GM19351 (cell line): ENCODE data around the gene HLA-F.

ENCODE experiments used
- ATAC-seq: cut with Tn5 transposase; IDR thresholded peaks from one replicate; pipeline ENCODE4 v1.9.1; 2021; ENCODE audit warnings: mild to moderate bottlenecking, moderate library complexity; ENCODE audit not compliant: unreplicated experiment

Gene HLA-F

DNA sequence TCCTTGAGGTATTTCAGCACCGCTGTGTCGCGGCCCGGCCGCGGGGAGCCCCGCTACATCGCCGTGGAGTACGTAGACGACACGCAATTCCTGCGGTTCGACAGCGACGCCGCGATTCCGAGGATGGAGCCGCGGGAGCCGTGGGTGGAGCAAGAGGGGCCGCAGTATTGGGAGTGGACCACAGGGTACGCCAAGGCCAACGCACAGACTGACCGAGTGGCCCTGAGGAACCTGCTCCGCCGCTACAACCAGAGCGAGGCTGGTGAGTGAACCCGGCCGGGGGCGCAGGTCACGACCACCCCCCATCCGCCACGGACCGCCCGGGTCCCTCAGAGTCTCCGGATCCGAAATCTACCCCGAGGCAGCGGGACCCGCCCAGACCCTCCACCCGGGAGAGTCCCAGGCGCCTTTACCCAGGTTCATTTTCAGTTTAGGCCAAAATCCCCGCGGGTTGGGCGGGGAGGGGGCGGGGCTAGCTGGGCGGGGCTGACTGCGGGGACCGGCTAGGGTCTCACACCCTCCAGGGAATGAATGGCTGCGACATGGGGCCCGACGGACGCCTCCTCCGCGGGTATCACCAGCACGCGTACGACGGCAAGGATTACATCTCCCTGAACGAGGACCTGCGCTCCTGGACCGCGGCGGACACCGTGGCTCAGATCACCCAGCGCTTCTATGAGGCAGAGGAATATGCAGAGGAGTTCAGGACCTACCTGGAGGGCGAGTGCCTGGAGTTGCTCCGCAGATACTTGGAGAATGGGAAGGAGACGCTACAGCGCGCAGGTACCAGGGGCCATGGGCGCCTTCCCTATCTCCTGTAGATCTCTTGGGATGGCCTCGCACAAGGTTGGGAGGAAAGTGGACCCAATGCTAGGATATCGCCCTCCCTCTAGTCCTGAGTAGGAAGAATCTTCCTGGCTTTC, 693 bp downstream of the HLA-F start:
- peak; percentile 52 for ATAC-seq

- ATAC-seq = no peak
Measured at GRCh38 chr6:29724937-29725869, 2.0 kb downstream of the HLA-F start.

DNA sequence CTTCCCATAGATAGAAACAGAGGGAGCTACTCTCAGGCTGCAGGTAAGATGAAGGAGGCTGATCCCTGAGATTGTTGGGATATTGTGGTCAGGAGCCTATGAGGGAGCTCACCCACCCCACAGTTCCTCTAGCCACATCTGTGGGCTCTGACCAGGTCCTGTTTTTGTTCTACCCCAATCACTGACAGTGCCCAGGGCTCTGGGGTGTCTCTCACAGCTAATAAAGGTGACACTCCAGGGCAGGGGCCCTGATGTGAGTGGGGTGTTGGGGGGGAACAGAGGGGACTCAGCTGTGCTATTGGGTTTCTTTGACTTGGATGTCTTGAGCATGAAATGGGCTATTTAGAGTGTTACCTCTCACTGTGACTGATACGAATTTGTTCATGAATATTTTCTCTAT, 2.8 kb downstream of the HLA-F start:
- no peak for ATAC-seq

DNA sequence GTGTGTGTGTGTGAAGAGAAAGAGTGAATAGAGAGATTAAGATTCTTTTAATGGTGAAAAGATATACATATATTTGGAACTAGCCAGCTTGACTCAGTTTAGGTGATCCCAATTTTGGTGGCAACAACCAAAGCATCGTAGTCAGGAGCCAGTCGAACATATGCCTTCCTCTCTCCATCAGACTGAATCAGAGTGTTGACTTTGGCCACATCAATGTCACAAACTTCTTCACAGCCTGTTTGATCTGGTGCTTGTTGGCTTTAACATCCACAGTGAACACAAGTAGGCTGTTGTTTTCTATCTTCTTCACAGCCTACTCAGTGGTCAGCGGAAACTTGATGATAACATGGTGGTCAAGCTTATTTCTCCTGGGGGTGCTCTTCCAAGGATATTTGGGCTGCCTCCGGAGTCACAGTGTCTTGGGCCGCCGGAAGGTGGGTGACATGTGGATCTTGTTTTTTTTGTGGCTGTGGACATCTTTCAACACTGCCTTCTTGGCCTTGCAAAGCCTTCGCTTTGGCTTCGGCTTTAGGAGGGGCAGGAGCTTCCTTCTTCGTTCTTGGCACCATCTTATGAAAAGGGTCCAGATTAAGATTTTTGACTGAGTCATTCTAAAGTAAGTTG, 3.4 kb downstream of the HLA-F start:
- no peak for ATAC-seq

- no peak for ATAC-seq
Measured at GRCh38 chr6:29727637-29728036, 4.4 kb downstream of the HLA-F start.

DNA sequence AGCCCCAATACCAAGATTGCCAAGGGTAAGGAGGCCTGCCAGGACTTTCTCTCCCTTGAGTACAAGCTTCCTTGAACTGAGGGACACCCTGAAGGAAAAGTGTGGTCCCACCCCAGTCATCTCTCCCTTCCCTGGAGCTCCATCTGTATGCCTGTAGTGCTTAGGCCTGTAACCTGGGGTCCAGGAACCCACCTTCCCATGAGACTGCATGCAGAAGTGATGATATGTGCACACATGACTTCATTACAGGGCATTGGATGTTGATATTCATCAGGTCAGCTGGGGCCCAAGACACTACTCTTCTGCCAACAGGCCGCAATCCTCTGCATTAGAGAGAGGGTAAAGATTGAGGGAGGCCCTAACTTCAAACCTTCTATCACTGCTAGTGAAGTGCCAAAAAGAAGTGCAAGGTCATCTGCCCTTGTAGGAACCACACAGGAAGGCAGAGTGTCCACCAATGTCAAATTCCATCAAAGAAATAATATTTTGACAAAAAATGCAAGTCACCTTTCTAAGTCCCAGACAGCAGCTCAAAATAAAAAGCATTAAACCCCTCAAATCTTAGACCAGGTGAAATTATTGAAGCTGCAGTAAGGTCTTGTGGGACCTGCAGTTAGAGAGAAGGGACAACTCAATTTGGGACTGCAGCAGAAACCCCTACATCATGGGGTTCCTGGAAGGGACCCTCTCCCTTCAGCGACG, 5.1 kb downstream of the HLA-F start:
- ATAC-seq = no peak

GRCh38 chr6:29728875-29729270, 5.6 kb downstream of the HLA-F start:
- no peak for ATAC-seq

DNA sequence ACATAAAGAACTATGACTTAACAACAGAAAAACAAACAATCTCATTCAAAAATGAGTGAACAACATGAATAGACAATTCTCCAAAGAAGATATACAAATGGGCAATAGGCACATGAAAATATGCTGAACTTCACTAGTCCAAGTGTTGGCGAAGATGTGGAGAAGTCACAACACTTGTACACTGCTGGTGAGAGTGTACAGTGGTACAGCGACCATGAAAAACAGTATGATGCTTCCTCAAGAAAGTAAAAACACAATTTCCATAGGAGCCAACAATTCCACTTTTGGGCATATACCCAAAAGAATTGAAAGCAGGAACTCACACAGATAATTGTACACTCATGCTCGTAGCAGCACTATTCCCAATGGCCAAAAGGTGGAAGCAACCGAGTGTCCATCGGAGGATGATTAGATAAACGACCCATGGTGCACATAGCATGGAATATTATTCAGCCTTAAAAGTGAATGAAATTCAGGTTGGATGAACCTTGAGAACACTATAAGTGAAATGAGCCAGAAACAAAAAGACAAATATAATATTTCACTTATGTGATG, 6.6 kb downstream of the HLA-F start:
- no peak for ATAC-seq

GRCh38 chr6:29730575-29731126, 7.4 kb downstream of the HLA-F start:
- ATAC-seq = no peak

- ATAC-seq = no peak
Measured at GRCh38 chr6:29731281-29731680, 8.0 kb downstream of the HLA-F start.

GRCh38 chr6:29733057-29733456, 9.8 kb downstream of the HLA-F start:
- ATAC-seq = no peak

GRCh38 chr6:29734046-29735018, 11.1 kb downstream of the HLA-F start:
- no peak for ATAC-seq

DNA sequence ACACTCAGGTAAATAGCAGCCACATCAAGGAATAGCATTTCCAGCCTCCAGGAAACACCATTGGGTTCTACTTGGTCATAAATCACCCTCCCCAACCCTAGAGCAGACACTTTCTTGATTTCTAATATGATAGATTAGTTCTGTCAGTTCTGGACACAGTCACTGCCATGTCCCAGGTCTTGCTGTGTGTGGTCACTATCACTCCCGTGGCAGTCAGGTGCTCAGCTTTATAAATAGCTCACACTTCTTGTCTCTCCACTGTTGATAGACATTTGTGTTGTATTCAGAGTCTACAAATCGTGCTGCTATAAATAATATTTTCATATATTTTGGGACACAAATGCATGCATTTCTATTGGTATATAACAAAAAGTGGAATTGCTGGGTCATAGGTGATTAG, 13.3 kb downstream of the HLA-F start:
- no peak for ATAC-seq

- ATAC-seq = no peak
Measured at GRCh38 chr6:29737707-29738630, 14.7 kb downstream of the HLA-F start.

DNA sequence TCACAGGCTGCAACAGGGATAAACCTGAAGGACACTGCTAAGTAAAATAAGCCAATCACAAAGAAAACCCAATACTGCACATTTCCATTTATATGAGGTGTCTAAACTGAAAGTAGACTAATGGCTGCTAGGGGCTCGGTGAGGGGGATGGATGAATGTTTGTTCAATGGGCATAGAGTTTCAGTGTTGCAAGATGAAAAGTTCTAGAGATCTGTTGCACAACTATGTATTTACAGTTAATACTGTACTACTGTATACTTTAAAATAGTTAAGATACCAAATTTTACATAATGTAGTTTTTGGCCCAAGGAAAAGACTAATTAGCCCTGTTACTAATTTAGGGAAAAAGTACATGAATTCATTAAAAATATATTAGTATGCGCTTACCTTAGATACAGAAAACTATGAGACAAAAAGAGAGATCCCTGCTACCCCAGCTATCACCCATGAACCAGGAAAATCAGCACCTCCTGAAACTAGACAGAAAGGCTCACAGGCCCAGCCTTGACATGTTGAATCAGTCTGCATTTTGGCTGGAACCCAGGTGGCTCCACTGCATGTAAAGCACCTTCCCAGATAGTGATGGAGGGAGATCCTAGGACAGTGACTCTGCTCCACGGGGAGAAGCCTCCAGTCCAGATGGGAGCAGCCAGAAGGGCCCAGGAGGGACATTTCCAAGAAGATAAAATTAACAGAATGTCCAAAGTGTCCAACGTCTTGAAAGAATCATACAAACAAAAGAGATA, 16.1 kb downstream of the HLA-F start:
- ATAC-seq = no peak

GRCh38 chr6:29739882-29740261, 16.6 kb downstream of the HLA-F start:
- no peak for ATAC-seq

GRCh38 chr6:29741592-29741991, 18.4 kb downstream of the HLA-F start:
- ATAC-seq = no peak
